AG08396 (cell line): ENCODE data around the gene C12orf57.
"Not testable (repeated sequence)": the region's sequence is repeated elsewhere in the genome, so short reads cannot be mapped to it uniquely, and the experiment has no call there.

Source experiments
- DNase-seq: peaks from one replicate; pipeline ENCODE4 v3.0.0; 2012; ENCODE audit warnings: low spot score, mixed read lengths

C12orf57 gene

GRCh38 chr12:6943722-6944380, at the start of gene C12orf57, which contains the start of gene RNU7-1:
Gene C12orf57, plus strand, starts transcription at chr12:6944022. Its CDS starts 100 bp downstream, at chr12:6944122.
Gene RNU7-1, plus strand, starts transcription at chr12:6943816.
- peak; percentile 77 for DNase-seq

GRCh38 chr12:6894321-6894720, 49.5 kb upstream of the C12orf57 start:
- DNase-seq, result no peak

- DNase-seq, result no peak
Observed at GRCh38 chr12:6896846-6897435, 46.9 kb upstream of the C12orf57 start.

- no peak for DNase-seq
Observed at GRCh38 chr12:6899427-6899826, 44.4 kb upstream of the C12orf57 start.

GRCh38 chr12:6899837-6900519, 43.8 kb upstream of the C12orf57 start:
- DNase-seq, result no peak

GRCh38 chr12:6902448-6902847, 41.4 kb upstream of the C12orf57 start:
- no peak for DNase-seq

- no peak for DNase-seq
Observed at GRCh38 chr12:6903722-6904121, 40.1 kb upstream of the C12orf57 start.

GRCh38 chr12:6904280-6905276, 39.2 kb upstream of the C12orf57 start, which contains the start of gene LRRC23:
Gene LRRC23, plus strand, starts transcription at chr12:6904822. Its CDS starts 812 bp downstream, at chr12:6905634.
- DNase-seq, result peak; percentile 93

- no peak for DNase-seq
Observed at GRCh38 chr12:6905414-6906040, 38.3 kb upstream of the C12orf57 start.

GRCh38 chr12:6908141-6908540, 35.7 kb upstream of the C12orf57 start:
- not testable (repeated sequence) for DNase-seq

- DNase-seq, result no peak
Observed at GRCh38 chr12:6909421-6910145, 34.2 kb upstream of the C12orf57 start.

GRCh38 chr12:6912164-6912935, 31.5 kb upstream of the C12orf57 start:
- no peak for DNase-seq

- peak; percentile 89 for DNase-seq
Observed at GRCh38 chr12:6914246-6914946, 29.4 kb upstream of the C12orf57 start, which contains the start of gene ENO2. Gene ENO2, plus strand, starts transcription at chr12:6914580. Its CDS starts 1,253 bp downstream, at chr12:6915833.

- no peak for DNase-seq
Observed at GRCh38 chr12:6914947-6915788, 28.7 kb upstream of the C12orf57 start.

- no peak for DNase-seq
Observed at GRCh38 chr12:6915789-6916285, 28.0 kb upstream of the C12orf57 start.

- DNase-seq, result no peak
Observed at GRCh38 chr12:6916426-6917200, 27.2 kb upstream of the C12orf57 start.
